Tibial artery (tissue), 4 donors: ENCODE data around the gene PACSIN1.
A peak's percentile ranks its signal among the peaks of the same experiment; 100 is the strongest.

Experiments
- DNase-seq, 2 donors: peaks; one replicate each; pipeline ENCODE4 v3.0.0-alpha.2; 2019
- H3K27ac ChIP-seq, 2 donors: fragments of 200-600 bp; sonication (generic) in 1 of 2; 1 replicate in 1 of 2; 2 replicates in 1 of 2; pipeline ENCODE4 v1.5.1; 2018 to 2019; ENCODE audit warnings: mild to moderate bottlenecking in 1 of 2
- H3K27me3 ChIP-seq, 2 donors: fragments of 200-600 bp; sonication (generic) in 1 of 2; one replicate each; pipeline versions ENCODE4 v1.5.1 to v1.6.0; 2016 to 2019
- H3K36me3 ChIP-seq, 3 donors: fragments of 200-600 bp; sonication (generic) in 2 of 3; one replicate each; pipeline ENCODE4 v1.5.1; 2016 to 2019; ENCODE audit warnings: mild to moderate bottlenecking in 2 of 3
- H3K4me1 ChIP-seq, 4 donors: fragments of 200-600 bp; sonication (generic) in 2 of 4; 1 replicate in 3 of 4; 2 replicates in 1 of 4; pipeline ENCODE4 v1.5.1; 2016 to 2019
- H3K4me3 ChIP-seq, 2 donors: fragments of 200-600 bp; sonication (generic) in 1 of 2; 1 replicate in 1 of 2; 2 replicates in 1 of 2; pipeline ENCODE4 v1.5.1; 2018 to 2019; ENCODE audit warnings: mild to moderate bottlenecking in 2 of 2
- H3K9me3 ChIP-seq, 3 donors: fragments of 200-600 bp; sonication (generic) in 1 of 3; one replicate each; pipeline ENCODE4 v1.5.1; 2016 to 2019
- CTCF ChIP-seq, 2 experiments: fragments of 200-600 bp in 1 of 2; fragments of 450-650 bp in 1 of 2; IDR thresholded peaks; one replicate each; pipeline ENCODE4 v1.5.1; 2017 to 2019; ENCODE audit warnings: antibody characterized with exemption in 2 of 2, mild to moderate bottlenecking in 1 of 2, moderate library complexity in 1 of 2
- intact Hi-C: fragments of 100-400 bp; cut with DNase I; formaldehyde crosslinking; loops from one replicate; pipeline ENCODE4 v1.15.0; 2023; ENCODE audit warnings: low total_unique reads

PACSIN1 gene

GRCh38 chr6:34462551-34462971 is 3.3 kb upstream of the PACSIN1 start:
- H3K27me3 ChIP-seq = peaks cover 0 to 51% of the 10 kb centered on the region in 2 donors
- peaks cover 0 to 18% (median 12%) of the 10 kb centered on the region in 4 donors for H3K4me1 ChIP-seq
- DNase-seq = no peak
- intact Hi-C loops = no loop called here
- no peaks in the 10 kb centered on the region for H3K36me3 ChIP-seq
- no peak overlapping the region for H3K27ac ChIP-seq
- no peaks in the 10 kb centered on the region for H3K9me3 ChIP-seq
- no peak overlapping the region for H3K4me3 ChIP-seq
- no peak for TF ChIP-seq CTCF (IDR thresholded peaks at IDR 0.05)

- no peak overlapping the region for H3K4me3 ChIP-seq
- TF ChIP-seq CTCF (IDR thresholded peaks at IDR 0.05) = no peak
- H3K9me3 ChIP-seq = no peaks in the 10 kb centered on the region
- H3K4me1 ChIP-seq = peaks cover 0 to 18% (median 12%) of the 10 kb centered on the region in 4 donors
- H3K27me3 ChIP-seq = peaks cover 0 to 51% of the 10 kb centered on the region in 2 donors
- no peak for DNase-seq
- intact Hi-C loops = no loop called here
- no peak overlapping the region for H3K27ac ChIP-seq
- H3K36me3 ChIP-seq = no peaks in the 10 kb centered on the region
Observed at GRCh38 chr6:34463299-34463698, 2.6 kb upstream of the PACSIN1 start.

GRCh38 chr6:34463849-34464248 is 2.0 kb upstream of the PACSIN1 start:
- intact Hi-C loops = no loop called here

GRCh38 chr6:34466242-34467185 is 638 bp downstream of the PACSIN1 start:
- H3K27me3 ChIP-seq = peaks cover 0 to 40% of the 10 kb centered on the region in 2 donors
- no peaks in the 10 kb centered on the region for H3K9me3 ChIP-seq
- TF ChIP-seq CTCF (IDR thresholded peaks at IDR 0.05) = no peak
- H3K4me3 ChIP-seq = peak overlapping the region; percentile 18 to 39
- H3K4me1 ChIP-seq = peaks cover 0 to 18% (median 12%) of the 10 kb centered on the region in 4 donors
- H3K27ac ChIP-seq = no peak overlapping the region
- H3K36me3 ChIP-seq = no peaks in the 10 kb centered on the region
- intact Hi-C loops = no loop called here
- no peak for DNase-seq

More at GRCh38 chr6:34463849-34464248, 2.0 kb upstream of the PACSIN1 start:
- no peak for TF ChIP-seq CTCF (IDR thresholded peaks at IDR 0.05)
- Histone ChIP-seq H3K9me3 (no peaks in the 10 kb centered on the region), H3K4me3 (no peak overlapping the region), H3K27ac (no peak overlapping the region), H3K4me1 (peaks cover 0 to 18% (median 12%) of the 10 kb centered on the region in 4 donors), H3K36me3 (no peaks in the 10 kb centered on the region), H3K27me3 (peaks cover 0 to 51% of the 10 kb centered on the region in 2 donors)
- no peak for DNase-seq

- TF ChIP-seq CTCF (IDR thresholded peaks at IDR 0.05) = no peak
- H3K4me1 ChIP-seq = peaks cover 0 to 16% (median 12%) of the 10 kb centered on the region in 4 donors
- no peaks in the 10 kb centered on the region for H3K36me3 ChIP-seq
- peaks cover 0 to 37% of the 10 kb centered on the region in 2 donors for H3K27me3 ChIP-seq
- no peak for DNase-seq
- H3K4me3 ChIP-seq = no peak overlapping the region
- no peaks in the 10 kb centered on the region for H3K9me3 ChIP-seq
- H3K27ac ChIP-seq = no peak overlapping the region
- intact Hi-C loops = no loop called here
Observed at GRCh38 chr6:34468378-34468892, 2.6 kb downstream of the PACSIN1 start.
